Ascending aorta (tissue), 2 donors: ENCODE measurements around the gene CREB3L2. TPM values are rescaled to one million over a fixed set of nuclear protein-coding genes. Genes with fewer than 3 reads are reported as not detected.

Source experiments
- DNase-seq, 2 donors: peaks; one replicate each; pipeline ENCODE4 v3.0.0-alpha.2; 2019; ENCODE audit warnings: low spot score in 2 of 2
- H3K27ac ChIP-seq, 2 donors: fragments of 200-600 bp; sonication (generic); one replicate each; pipeline ENCODE4 v1.5.1; 2016 to 2017; ENCODE audit warnings: mild to moderate bottlenecking in 1 of 2
- H3K27me3 ChIP-seq: fragments of 200-600 bp; sonication (generic); one replicate; pipeline ENCODE4 v1.5.1; 2017
- H3K36me3 ChIP-seq, 2 donors: fragments of 200-600 bp; sonication (generic); one replicate each; pipeline ENCODE4 v1.5.1; 2016
- H3K4me1 ChIP-seq, 2 donors: fragments of 200-600 bp; sonication (generic); one replicate each; pipeline ENCODE4 v1.5.1; 2016 to 2017; ENCODE audit warnings: mild to moderate bottlenecking in 1 of 2
- H3K4me3 ChIP-seq, 2 donors: fragments of 200-600 bp; sonication (generic); one replicate each; pipeline ENCODE4 v1.5.1; 2016 to 2017; ENCODE audit warnings: mild to moderate bottlenecking in 1 of 2
- H3K9me3 ChIP-seq, 2 donors: fragments of 200-600 bp; sonication (generic); one replicate each; pipeline ENCODE4 v1.5.1; 2016
- intact Hi-C: fragments of 100-400 bp; cut with DNase I; formaldehyde crosslinking; loops from one replicate; pipeline ENCODE4 v1.15.1; 2023
- total RNA-seq: library from RNA; depleted of rRNA; stranded (reverse); fragments of >200 nt; gene quantifications from one replicate; pipeline ENCODE4 v1.1.0, GENCODE V29; 2016
- TF ChIP-seq, protein P1 (sequence below), 3 experiments: fragments of 200-600 bp in 2 of 3; fragments of 450-650 bp in 1 of 3; sonication (generic) in 2 of 3; IDR thresholded peaks; one replicate each; pipeline ENCODE4 v1.5.1; 2016 to 2019; ENCODE audit warnings: antibody characterized with exemption in 3 of 3, mild to moderate bottlenecking in 1 of 3, moderate library complexity in 1 of 3

Gene CREB3L2
- total RNA-seq, 1 donor from 2014 or later = 38.5 TPM

DNA sequence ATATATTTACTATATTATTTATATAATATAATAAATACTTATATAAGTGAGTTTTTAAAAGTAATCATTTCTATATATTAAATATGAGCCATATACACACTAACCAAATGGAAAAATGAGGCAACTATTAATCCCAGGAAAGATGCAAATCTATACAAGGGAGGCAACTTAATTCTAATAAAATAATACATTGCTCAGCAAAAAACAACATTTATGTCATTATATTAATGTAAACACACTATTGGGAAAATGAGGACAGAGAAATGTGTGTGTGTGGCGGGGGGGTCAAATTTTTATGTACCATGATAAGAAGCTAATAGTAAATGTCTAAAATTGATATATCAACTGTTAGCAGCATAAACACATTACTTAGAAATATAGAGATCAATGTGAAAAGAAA is 131.8 kb downstream of the CREB3L2 start:
- TF ChIP-seq, protein P1, sequence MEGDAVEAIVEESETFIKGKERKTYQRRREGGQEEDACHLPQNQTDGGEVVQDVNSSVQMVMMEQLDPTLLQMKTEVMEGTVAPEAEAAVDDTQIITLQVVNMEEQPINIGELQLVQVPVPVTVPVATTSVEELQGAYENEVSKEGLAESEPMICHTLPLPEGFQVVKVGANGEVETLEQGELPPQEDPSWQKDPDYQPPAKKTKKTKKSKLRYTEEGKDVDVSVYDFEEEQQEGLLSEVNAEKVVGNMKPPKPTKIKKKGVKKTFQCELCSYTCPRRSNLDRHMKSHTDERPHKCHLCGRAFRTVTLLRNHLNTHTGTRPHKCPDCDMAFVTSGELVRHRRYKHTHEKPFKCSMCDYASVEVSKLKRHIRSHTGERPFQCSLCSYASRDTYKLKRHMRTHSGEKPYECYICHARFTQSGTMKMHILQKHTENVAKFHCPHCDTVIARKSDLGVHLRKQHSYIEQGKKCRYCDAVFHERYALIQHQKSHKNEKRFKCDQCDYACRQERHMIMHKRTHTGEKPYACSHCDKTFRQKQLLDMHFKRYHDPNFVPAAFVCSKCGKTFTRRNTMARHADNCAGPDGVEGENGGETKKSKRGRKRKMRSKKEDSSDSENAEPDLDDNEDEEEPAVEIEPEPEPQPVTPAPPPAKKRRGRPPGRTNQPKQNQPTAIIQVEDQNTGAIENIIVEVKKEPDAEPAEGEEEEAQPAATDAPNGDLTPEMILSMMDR (IDR thresholded peaks at IDR 0.05) = no peak
- no peak overlapping the region for H3K4me3 ChIP-seq
- intact Hi-C loops = no loop called here
- no peaks in the 10 kb centered on the region for H3K9me3 ChIP-seq
- DNase-seq = no peak
- H3K4me1 ChIP-seq = peaks cover 0 to 11% of the 10 kb centered on the region in 2 donors
- H3K27ac ChIP-seq = no peak overlapping the region
- no peaks in the 10 kb centered on the region for H3K27me3 ChIP-seq
- peaks cover 17 to 43% of the 10 kb centered on the region in 2 donors for H3K36me3 ChIP-seq

DNA sequence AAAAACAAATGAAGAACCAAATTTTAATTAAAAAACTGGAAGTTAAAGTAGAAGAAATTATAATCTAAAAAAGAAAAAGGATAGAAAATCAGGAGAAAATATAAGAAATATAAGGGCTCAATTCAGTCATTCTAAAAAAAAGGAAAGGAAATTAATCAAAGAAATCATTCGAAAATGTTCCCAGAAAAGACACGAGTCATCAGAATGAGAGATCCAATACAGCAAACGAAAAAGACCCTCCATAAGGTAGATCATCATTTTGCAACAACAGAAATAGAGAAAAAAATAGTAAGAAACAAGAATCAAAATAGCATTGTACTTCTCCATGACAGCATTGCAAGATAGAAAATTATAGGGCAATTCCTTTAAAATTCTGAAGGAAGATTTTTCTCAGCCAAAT is 132.6 kb downstream of the CREB3L2 start:
- Histone ChIP-seq H3K4me3 (no peak overlapping the region), H3K9me3 (no peaks in the 10 kb centered on the region), H3K27me3 (no peaks in the 10 kb centered on the region), H3K36me3 (peaks cover 20 to 42% of the 10 kb centered on the region in 2 donors), H3K4me1 (peaks cover 0 to 3% of the 10 kb centered on the region in 2 donors), H3K27ac (no peak overlapping the region)
- TF ChIP-seq, protein P1 (IDR thresholded peaks at IDR 0.05) = no peak
- DNase-seq = no peak
- intact Hi-C loops = no loop called here

DNA sequence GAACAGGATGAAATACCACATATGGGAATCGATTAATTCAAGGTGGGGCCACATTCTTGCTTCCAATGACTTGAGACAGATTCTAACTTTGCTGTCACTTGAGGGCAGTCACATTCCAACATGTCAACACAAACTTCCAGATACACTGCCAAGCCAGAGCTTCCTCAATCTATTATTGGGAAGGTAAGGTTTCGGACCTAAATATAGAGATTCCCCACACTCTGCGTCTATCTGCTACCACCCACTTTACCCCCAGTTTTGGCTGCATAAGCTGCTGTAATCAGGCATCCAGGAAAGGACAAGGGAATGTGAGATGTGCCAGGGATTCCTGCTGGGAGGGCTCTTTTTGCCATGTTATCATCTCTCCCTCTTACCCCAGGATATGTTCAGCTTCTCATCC is 134.6 kb downstream of the CREB3L2 start:
- Histone ChIP-seq H3K4me1 (no peaks in the 10 kb centered on the region), H3K27ac (no peak overlapping the region), H3K36me3 (peaks cover 26% of the 10 kb centered on the region in 2 donors), H3K27me3 (no peaks in the 10 kb centered on the region), H3K4me3 (no peak overlapping the region), H3K9me3 (no peaks in the 10 kb centered on the region)
- TF ChIP-seq, protein P1 (IDR thresholded peaks at IDR 0.05) = no peak
- intact Hi-C loops = no loop called here
- no peak for DNase-seq

DNA sequence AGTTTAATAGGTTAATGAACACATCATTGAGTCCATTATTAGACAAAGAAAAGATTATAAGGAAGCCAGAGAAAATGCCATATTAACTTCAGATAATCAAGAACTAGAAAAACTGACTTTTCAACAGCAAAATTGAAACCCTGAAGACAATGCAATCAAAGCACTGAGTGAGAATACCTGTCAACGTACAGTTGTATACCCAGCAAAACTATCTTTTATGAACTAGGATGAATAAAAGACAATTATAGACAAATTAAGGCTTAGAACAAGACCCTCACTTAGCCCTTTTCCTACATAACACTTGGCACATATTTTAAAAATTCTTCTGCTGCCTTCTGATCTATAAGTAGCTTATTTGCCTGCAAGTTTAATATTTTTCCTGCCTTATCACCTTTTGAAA is 136.1 kb downstream of the CREB3L2 start:
- intact Hi-C loops = no loop called here
- TF ChIP-seq, protein P1 (IDR thresholded peaks at IDR 0.05) = no peak
- Histone ChIP-seq H3K9me3 (no peaks in the 10 kb centered on the region), H3K36me3 (peaks cover 26% of the 10 kb centered on the region in 2 donors), H3K4me3 (no peak overlapping the region), H3K4me1 (no peaks in the 10 kb centered on the region), H3K27ac (no peak overlapping the region), H3K27me3 (no peaks in the 10 kb centered on the region)
- no peak for DNase-seq

DNA sequence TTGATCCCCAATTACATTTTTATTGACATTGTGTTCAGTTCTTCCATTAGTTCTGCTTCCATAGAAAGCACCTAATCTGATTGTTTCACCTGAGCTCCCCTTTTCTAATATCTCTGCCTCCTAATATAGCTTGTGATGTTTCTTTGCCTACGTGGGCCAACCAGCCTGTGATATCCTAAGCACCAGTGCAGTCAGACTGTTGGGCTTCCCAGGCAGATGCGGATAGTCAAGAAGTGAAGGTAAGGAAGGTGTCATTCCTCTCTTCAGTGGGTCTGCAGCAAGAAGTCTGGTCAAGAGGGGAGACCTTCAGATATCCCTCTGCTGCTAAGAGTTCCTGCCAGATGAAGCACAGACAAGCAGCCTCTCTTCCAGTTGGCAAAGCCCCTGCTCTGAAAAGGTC is 138.9 kb downstream of the CREB3L2 start:
- DNase-seq = no peak
- Histone ChIP-seq H3K4me1 (no peaks in the 10 kb centered on the region), H3K27ac (no peak overlapping the region), H3K9me3 (no peaks in the 10 kb centered on the region), H3K27me3 (no peaks in the 10 kb centered on the region), H3K4me3 (no peak overlapping the region), H3K36me3 (peaks cover 29 to 31% of the 10 kb centered on the region in 2 donors)
- intact Hi-C loops = no loop called here
- TF ChIP-seq, protein P1 (IDR thresholded peaks at IDR 0.05) = no peak

DNA sequence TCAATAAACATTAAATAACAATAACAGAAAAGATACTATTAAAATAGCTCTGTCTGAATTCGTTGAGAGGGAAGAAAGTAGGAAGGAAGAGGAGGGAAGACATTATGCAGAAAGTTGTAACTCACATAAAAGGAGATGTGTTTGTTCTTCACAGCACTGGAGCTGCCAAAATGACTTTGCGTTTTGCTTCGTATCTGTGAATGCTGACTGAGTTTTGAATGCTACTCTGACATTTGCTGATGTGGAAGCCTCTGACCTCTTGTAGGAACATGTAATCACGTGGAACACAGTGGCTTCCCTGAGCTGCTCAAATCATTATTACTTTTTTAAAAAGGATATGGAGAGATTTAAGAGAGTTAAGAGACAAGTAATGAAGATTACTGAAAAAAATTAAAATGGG is 139.5 kb downstream of the CREB3L2 start:
- Histone ChIP-seq H3K4me3 (no peak overlapping the region), H3K27me3 (no peaks in the 10 kb centered on the region), H3K36me3 (peaks cover 24 to 29% of the 10 kb centered on the region in 2 donors), H3K9me3 (no peaks in the 10 kb centered on the region), H3K4me1 (no peaks in the 10 kb centered on the region), H3K27ac (no peak overlapping the region)
- intact Hi-C loops = no loop called here
- TF ChIP-seq, protein P1 (IDR thresholded peaks at IDR 0.05) = no peak
- no peak for DNase-seq
